ENCODE measurements around the gene IFT74. TPM values are rescaled to one million over a fixed set of nuclear protein-coding genes. Genes with fewer than 3 reads are reported as not detected.

The IFT74 gene
- 12.6 to 14.4 TPM (median 13.6 TPM) in 5 replicates for total RNA-seq (2022; extraction: Qiagen RNA extraction)

GRCh38 chr9:26955921-26956859 lies at the start of gene IFT74:
TSS of gene IFT74 (plus strand) at chr9:26956412. CDS start at chr9:26961968, 5,556 bp downstream.

GRCh38 chr9:26946753-26947727 lies 9.2 kb upstream of the IFT74 start, which contains the start of gene PLAA:
TSS of gene PLAA (minus strand) at chr9:26947242. CDS start at chr9:26947045, 197 bp downstream.

GRCh38 chr9:27005491-27005890 lies 49.3 kb downstream of the IFT74 start, which contains the start of gene LRRC19:
TSS of gene LRRC19 (minus strand) at chr9:27005672. CDS start at chr9:26999694, 5,978 bp downstream.

GRCh38 chr9:27108981-27109541 lies 152.8 kb downstream of the IFT74 start, which contains the start of gene TEK:
TSS of gene TEK (plus strand) at chr9:27109225. CDS start at chr9:27109591, 366 bp downstream.

Other genes with a start within 250 kb of the IFT74 start
- gene CAAP1, start 63.6 kb upstream of the IFT74 start, total RNA-seq (2022; extraction: Qiagen RNA extraction): 14.9 to 25.0 TPM (median 17.6 TPM) in 5 replicates
- 29.0 to 34.8 TPM (median 33.2 TPM) in 5 replicates for gene PLAA, start 9.2 kb upstream of the IFT74 start, total RNA-seq (2022; extraction: Qiagen RNA extraction)
- gene LRRC19, start 49.3 kb downstream of the IFT74 start, total RNA-seq (2022; extraction: Qiagen RNA extraction): not detected in 5 replicates
- 0.05 to 0.16 TPM (median 0.13 TPM) in 5 replicates for gene TEK, start 152.8 kb downstream of the IFT74 start, total RNA-seq (2022; extraction: Qiagen RNA extraction)

Measured in A549 treated with Mapracorat at 1 μM for 4 hours (cell line).